Right atrium auricular region (tissue), 2 donors: ENCODE measurements around the gene DEK. TPM values are rescaled to one million over a fixed set of nuclear protein-coding genes. Genes with fewer than 3 reads are reported as not detected.
"Not testable (repeated sequence)": the region's sequence is repeated elsewhere in the genome, so short reads cannot be mapped to it uniquely, and the experiment has no call there.

Experiments used
- DNase-seq: peaks from one replicate; pipeline ENCODE4 v3.0.0-alpha.2; 2019; ENCODE audit warnings: low spot score
- H3K27ac ChIP-seq, 2 donors: fragments of 200-600 bp; sonication (generic); 1 replicate in 1 of 2; 2 replicates in 1 of 2; pipeline ENCODE4 v1.5.1; 2016 to 2019
- H3K27me3 ChIP-seq, 2 donors: fragments of 200-600 bp; sonication (generic); one replicate each; pipeline versions ENCODE4 v1.5.1 to v1.6.0; 2017 to 2019
- H3K36me3 ChIP-seq: fragments of 200-600 bp; sonication (generic); one replicate; pipeline ENCODE4 v1.5.1; 2016
- H3K4me1 ChIP-seq, 2 donors: fragments of 200-600 bp; sonication (generic); one replicate each; pipeline versions ENCODE4 v1.5.1 to v1.6.0; 2017 to 2019
- H3K4me3 ChIP-seq, 2 donors: fragments of 200-600 bp; sonication (generic); 1 replicate in 1 of 2; 2 replicates in 1 of 2; pipeline ENCODE4 v1.5.1; 2017 to 2019; ENCODE audit warnings: mild to moderate bottlenecking in 1 of 2, moderate library complexity in 1 of 2
- H3K9me3 ChIP-seq, 2 donors: fragments of 200-600 bp; sonication (generic); one replicate each; pipeline ENCODE4 v1.5.1; 2019
- total RNA-seq, 2 donors: library from RNA; depleted of rRNA; stranded (reverse); fragments of >200 nt; gene quantifications; one replicate each; pipeline ENCODE4 v1.1.0, GENCODE V29; 2016
- TF ChIP-seq, protein P1 (sequence below), 2 donors: fragments of 200-600 bp; sonication (generic); IDR thresholded peaks; one replicate each; pipeline ENCODE4 v1.5.1; 2019; ENCODE audit warnings: antibody characterized with exemption in 2 of 2

Gene DEK, protein sequence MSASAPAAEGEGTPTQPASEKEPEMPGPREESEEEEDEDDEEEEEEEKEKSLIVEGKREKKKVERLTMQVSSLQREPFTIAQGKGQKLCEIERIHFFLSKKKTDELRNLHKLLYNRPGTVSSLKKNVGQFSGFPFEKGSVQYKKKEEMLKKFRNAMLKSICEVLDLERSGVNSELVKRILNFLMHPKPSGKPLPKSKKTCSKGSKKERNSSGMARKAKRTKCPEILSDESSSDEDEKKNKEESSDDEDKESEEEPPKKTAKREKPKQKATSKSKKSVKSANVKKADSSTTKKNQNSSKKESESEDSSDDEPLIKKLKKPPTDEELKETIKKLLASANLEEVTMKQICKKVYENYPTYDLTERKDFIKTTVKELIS
- total RNA-seq: 100 to 1,000 TPM in 1 of 2 donors, 10 to 100 TPM in 1; 94.7 to 109 TPM

DNA sequence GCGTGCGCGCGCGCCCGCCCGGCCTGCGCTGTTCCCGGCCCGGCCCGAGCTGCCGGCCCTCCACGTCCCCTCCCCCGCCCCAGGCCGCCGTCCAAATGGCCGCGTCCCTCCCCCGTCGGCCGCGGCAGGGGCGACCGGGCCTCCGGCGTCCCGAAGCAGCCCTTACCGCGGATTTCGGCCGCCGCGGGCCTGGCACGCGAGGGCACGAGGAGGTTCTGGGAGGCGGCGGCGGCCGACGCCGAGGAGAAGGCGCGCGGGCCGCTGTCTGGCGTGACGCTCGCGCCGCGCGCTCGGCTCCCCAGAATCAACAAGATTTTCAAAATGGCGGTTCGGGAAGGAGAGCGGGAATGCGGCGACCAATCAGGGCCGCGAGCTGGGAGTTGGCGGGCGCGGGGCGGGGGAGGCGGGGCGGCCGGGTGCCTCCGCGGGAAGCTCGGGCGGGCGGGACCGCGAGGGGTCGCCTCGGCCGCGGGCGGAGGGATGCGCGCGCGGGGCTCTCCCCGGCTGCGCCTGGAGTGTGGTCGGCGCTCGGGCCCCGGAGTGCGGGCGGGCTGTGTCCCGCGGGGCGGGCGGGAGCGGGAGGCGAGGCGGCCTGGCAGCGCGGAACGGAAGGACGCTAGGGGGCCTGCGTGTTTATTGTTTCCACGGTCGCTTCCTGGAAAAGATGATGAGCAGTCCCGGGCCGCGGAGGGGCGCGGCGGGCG is at the start of gene DEK:
DEK (minus strand) TSS at position 312 of the 704 bp plus-strand sequence. CDS start 543 bp downstream, outside the sequence.
- H3K36me3 ChIP-seq: no peaks in the 10 kb centered on the region
- peak within 1 kb of the TSS; percentile 80 to 87 for H3K4me3 ChIP-seq
- peaks cover 0 to 40% of the 10 kb centered on the region in 2 donors for H3K4me1 ChIP-seq
- TF ChIP-seq, protein P1, sequence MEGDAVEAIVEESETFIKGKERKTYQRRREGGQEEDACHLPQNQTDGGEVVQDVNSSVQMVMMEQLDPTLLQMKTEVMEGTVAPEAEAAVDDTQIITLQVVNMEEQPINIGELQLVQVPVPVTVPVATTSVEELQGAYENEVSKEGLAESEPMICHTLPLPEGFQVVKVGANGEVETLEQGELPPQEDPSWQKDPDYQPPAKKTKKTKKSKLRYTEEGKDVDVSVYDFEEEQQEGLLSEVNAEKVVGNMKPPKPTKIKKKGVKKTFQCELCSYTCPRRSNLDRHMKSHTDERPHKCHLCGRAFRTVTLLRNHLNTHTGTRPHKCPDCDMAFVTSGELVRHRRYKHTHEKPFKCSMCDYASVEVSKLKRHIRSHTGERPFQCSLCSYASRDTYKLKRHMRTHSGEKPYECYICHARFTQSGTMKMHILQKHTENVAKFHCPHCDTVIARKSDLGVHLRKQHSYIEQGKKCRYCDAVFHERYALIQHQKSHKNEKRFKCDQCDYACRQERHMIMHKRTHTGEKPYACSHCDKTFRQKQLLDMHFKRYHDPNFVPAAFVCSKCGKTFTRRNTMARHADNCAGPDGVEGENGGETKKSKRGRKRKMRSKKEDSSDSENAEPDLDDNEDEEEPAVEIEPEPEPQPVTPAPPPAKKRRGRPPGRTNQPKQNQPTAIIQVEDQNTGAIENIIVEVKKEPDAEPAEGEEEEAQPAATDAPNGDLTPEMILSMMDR (IDR thresholded peaks at IDR 0.05): peak; percentile 52 to 68
- no peaks in the 10 kb centered on the region for H3K9me3 ChIP-seq
- H3K27me3 ChIP-seq: no peaks in the 10 kb centered on the region
- peak within 1 kb of the TSS; percentile 98 to 99 for H3K27ac ChIP-seq
- DNase-seq: peak; percentile 85

DNA sequence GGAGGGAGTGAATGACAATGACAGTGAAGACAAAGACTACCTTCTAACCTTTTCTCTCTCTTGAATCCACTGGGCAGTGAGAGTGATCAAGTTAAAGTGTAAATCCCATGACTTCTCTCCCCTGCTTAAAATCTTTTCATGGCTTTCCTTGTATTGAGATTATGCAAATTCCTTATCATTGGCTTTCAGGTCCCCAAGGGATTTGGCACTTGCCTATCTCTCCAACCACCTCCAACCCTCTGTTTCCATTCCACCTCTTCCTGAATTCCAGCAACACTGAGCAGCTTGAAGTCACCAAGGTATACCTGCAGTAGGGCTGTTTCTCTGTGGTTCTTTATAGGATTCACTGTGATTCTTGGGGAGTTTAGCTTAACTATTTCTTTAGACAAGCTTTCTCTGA is 48.0 kb upstream of the DEK start:
- Histone ChIP-seq H3K27me3 (no peaks in the 10 kb centered on the region), H3K27ac (no peak overlapping the region), H3K4me1 (peaks cover 0 to 8% of the 10 kb centered on the region in 2 donors), H3K9me3 (no peaks in the 10 kb centered on the region), H3K36me3 (no peaks in the 10 kb centered on the region), H3K4me3 (no peak overlapping the region)
- no peak for DNase-seq
- TF ChIP-seq, protein P1 (IDR thresholded peaks at IDR 0.05): no peak

DNA sequence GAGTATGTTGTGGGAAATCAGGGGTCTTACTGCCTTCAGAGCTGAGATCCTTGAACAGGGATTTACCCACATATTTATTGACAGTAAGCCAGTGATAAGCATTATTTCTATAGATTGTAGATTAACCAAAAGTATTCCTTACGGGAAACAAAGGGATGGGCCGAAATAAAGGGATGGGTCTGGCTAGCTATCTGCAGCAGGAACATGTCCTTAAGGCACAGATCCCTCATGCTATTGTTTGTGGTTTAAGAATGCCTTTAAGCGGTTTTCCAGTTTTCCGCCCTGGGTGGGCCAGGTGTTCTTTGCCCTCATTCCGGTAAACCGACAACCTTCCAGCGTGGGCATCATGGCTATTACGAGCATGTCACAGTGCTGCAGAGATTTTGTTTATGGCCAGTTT is 45.7 kb upstream of the DEK start:
- not testable (repeated sequence) for H3K27me3 ChIP-seq, H3K27ac ChIP-seq, H3K4me1 ChIP-seq, DNase-seq, H3K9me3 ChIP-seq, H3K36me3 ChIP-seq, H3K4me3 ChIP-seq

DNA sequence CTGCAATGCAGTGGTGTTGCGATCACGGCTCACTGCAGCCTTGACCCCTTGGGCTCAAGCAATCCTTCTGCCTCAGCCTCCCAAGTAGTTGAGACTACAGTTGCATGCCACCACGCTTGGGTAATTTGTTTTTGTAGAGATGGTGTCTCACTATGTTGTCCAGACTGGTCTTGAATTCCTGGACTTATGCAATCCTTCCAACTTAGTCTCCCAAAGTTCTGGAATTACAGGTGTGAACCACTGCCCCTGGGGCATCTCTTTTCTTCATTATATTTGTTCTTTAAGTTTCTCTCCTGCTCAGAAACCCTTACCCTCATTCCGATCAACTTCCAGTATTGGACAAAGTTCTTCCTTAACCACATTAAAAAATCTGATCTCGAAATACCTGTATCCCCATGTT is 44.7 kb upstream of the DEK start:
- Histone ChIP-seq H3K27me3 (no peaks in the 10 kb centered on the region), H3K36me3 (no peaks in the 10 kb centered on the region), H3K27ac (no peak overlapping the region), H3K4me3 (no peak overlapping the region), H3K9me3 (no peaks in the 10 kb centered on the region), H3K4me1 (peaks cover 0 to 8% of the 10 kb centered on the region in 2 donors)
- no peak for DNase-seq
- TF ChIP-seq, protein P1 (IDR thresholded peaks at IDR 0.05): no peak

DNA sequence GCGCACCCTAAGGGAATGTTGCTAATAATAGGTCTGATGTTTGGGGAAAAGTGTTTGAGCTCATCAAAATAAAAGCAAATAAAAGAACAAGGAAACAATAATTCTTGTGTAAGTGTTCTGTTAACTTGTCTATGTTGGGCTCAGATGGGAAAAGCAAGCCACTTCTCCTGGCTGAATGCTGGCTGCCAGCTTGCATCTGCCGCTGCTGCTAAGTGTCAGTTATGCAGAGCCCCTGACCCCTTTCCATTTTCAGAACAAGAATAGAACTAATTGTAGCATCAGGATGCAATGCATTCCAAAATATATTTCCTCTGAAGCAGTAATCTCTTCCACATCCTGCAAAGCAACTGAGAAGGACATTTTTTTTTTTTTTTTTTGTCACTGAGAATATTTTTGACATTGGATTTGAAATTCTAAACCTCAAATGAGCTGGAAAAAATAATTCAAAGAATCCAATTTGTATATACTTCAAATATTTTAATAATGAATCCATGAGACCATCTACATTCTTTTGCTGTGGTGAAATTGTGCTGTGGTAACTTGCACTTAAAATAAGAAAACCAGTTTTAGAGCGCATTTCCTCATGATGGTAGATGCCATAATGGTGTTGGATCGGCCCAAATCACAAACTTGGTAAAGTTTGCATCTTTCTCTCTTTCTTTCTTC is 43.9 kb upstream of the DEK start:
- Histone ChIP-seq H3K36me3 (no peaks in the 10 kb centered on the region), H3K4me3 (no peak overlapping the region), H3K27ac (peak overlapping the region in 1 of 2 donors; percentile 14), H3K4me1 (peaks cover 0 to 13% of the 10 kb centered on the region in 2 donors), H3K9me3 (no peaks in the 10 kb centered on the region), H3K27me3 (no peaks in the 10 kb centered on the region)
- TF ChIP-seq, protein P1 (IDR thresholded peaks at IDR 0.05): no peak
- no peak for DNase-seq

DNA sequence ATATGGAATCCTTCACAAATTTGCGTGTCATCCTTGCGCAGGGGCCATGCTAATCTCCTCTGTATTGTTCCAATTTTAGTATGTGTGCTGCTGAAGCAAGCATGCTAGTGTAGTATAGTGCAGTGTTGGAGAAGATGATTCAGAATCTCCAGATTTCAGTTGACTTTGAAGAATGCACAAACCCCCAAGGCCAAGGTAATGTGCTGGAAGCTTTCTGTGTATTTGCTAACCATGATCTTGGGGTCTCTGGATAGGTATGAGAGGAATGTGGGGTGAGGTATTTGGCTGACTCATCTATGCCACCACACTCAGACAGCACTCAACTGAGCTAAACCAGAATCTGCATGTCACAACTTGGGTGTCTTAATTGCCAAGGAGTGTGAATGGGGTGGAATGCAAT is 42.6 kb upstream of the DEK start:
- TF ChIP-seq, protein P1 (IDR thresholded peaks at IDR 0.05): no peak
- no peak for DNase-seq
- Histone ChIP-seq H3K27ac (peak overlapping the region in 1 of 2 donors; percentile 28), H3K4me1 (peaks cover 0 to 13% of the 10 kb centered on the region in 2 donors), H3K27me3 (no peaks in the 10 kb centered on the region), H3K9me3 (no peaks in the 10 kb centered on the region), H3K4me3 (no peak overlapping the region), H3K36me3 (no peaks in the 10 kb centered on the region)
